H4 (cell line): ENCODE measurements around the gene DAPK2. TPM values are rescaled to one million over a fixed set of nuclear protein-coding genes. Genes with fewer than 3 reads are reported as not detected.

Experiments
- DNase-seq: peaks from one replicate; pipeline ENCODE4 v3.0.0-alpha.2; 2015; ENCODE audit warnings: low spot score
- total RNA-seq: library from RNA; depleted of rRNA; stranded (reverse); fragments of >200 nt; shearing (Covaris generic); gene quantifications from 2 replicates; pipeline ENCODE4 v1.2.3, GENCODE V29; 2014

Gene DAPK2
- total RNA-seq, 1 experiment from 2014 or later, result 0.39 TPM

DNA sequence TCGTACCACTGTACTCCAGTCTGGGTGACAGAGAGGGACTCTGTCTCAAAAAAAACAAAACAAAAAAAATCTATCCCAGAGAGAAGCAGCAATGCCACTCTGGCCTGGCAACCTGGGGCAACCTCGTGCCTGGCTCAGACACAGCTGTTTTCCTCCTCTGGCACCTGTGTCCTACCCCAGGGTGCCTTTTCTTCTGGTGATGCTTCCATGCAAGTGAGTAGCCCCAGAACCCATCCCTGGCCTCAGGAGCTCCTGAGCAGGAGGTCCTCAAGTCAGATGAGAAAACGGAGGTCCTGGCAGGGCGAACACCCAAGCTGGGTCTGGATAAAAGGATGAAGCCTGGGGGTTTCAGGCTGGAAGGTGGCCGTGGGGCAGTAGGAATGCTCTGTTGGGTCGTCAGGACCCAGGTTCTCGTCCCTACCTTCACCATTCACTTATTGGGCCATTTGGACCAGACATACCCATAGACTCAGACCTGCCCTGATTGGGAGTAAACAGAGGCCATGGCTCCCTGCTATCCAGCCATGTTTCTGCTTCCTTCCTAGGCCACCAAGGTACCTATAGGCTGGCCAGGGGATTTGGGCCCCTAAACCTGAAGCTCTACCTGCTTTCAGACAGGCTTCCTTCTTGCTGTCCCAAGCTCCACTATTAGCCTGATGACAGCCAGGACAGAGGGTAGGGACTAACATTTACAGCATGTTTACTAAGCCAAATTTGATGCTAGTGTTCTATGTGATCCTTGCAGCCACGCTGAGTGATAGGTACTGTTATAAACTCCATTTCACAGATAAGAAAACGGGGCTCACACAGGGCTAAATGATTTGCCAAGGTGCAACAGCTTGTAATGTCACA lies 102.2 kb downstream of the DAPK2 start:
- no peak for DNase-seq

DNA sequence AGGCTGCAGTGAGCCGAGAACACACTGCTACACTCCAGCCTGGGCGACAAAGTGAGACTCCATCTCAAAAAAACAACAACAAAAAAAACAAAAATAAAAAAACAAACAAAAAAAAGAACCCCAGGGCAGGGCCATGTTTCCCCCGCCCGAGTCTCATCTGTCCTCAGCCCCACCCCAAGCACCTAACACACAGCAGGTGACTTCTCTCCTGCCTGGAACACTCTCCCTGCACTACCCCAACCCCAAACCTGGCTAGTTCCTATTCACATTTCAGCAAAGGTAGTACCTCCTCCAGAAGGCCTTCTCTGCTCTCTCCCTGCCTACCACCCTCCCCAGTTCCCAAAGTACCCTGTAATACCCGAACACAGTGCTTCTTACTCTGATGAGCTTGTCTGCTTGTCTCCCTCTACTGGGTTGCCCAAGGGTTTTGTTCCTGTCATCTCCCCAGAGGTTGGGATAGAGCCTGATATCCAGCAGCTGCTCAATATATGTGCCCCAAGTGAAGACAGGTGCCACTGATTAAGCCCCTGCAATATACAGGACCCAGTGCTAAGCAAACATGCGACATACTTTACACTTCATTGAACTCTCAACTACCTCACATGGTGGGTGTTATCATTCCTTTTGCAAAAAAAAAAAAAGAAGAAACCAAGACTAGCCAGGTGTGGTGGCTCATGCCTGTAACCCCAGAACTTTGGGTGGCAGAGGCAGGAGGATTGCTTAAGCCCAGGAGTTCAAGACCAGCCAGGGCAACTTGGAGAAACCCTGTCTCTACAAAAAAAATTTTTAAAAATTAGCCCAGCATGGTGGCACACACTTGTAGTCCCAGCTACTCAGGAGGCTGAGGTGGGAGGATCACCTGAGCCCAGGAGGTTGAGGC lies 103.6 kb downstream of the DAPK2 start:
- no peak for DNase-seq

DNA sequence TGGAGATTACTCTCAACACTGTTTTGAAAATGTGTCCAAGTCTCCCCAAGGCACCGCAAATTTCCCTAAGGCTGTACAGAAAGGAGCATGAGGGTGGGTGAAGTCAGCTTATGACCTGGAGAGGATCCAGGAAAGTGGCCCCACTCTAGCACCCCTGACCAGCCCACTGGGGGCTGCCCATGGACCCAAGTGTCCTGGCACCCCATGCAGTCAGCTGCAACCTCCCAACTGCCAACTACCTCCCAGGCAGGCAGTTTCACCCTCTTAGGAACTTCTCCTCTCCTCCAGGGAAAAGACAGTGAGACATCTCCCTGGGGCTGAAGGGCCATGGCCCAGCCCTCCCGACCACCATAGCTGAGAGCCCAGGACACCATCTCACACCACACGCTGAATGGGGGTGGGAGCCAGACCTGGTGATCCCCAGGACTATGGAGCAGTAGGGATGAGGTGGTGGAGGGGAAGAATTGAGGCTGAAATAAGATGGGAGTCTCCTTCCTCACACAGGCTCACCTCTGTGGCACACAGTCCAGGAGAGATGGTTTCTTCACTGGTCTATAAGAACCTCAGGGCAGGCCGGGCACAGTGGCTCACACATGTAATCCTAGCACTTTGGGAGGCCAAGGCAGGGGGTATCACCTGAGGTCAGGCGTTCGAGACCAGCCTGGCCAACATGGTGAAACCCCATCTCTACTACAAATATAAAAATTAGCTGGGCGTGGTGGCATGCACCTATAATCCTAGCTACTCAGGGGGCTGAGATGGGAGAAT lies 104.4 kb downstream of the DAPK2 start:
- DNase-seq, result no peak

DNA sequence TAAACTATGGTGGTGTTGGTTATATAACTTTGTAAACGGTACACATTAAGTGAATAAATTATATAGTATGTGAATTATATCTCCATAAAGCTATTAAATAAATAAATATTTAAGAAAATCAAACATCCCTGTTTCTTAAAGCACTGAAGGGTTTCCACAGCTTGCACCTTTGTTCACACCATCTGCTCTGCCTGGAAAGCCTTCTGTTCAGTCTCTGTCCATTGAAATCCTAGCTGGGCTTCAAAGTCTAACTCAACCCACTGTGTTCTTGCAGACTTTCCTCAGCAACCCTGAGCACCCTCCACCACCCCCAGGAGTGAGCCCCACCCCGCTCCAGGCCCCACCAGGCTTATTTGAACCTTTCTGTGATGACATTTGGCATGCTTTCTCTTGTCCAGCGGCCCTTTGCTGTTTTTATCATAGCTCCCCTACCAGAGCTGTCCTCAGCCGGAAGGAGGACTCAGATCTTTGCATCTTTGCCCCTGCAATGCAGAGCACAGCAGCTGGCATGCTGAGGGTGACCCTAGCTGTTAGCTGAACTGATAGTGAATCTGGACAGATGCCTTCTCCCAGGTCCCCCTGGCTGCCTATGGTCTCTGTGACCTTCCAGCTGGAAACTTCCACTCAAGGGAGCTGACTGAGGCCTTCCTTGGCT lies 105.2 kb downstream of the DAPK2 start:
- no peak for DNase-seq

DNA sequence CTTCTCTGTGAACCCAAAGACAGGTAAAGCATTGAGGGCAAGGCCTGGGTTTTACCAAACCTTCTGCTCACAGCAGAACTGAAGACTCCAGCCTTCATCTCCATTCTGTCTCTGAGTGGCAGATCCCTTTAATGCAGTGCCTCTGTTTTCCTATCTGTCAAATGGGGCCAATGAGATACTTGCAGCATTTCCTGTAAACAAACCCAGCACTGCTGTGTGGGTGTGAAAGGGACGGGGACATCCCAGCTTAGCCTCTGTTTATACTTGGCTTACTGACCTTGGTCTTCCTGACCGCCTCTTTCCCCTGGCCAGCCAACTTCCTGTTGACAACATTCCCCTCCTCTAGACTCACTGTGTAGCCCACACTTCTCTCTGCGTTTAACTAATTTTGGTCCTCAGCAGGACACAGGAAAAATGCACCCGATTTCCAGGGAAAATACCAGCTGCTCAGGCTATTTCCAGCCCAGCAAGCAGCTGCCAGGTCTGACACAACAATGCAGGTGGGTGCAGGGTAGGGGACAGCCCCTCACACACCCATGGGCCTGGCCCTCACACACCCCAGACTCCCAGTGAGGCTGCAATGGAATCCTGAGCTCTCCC lies 106.7 kb downstream of the DAPK2 start:
- peak; percentile 66 for DNase-seq

DNA sequence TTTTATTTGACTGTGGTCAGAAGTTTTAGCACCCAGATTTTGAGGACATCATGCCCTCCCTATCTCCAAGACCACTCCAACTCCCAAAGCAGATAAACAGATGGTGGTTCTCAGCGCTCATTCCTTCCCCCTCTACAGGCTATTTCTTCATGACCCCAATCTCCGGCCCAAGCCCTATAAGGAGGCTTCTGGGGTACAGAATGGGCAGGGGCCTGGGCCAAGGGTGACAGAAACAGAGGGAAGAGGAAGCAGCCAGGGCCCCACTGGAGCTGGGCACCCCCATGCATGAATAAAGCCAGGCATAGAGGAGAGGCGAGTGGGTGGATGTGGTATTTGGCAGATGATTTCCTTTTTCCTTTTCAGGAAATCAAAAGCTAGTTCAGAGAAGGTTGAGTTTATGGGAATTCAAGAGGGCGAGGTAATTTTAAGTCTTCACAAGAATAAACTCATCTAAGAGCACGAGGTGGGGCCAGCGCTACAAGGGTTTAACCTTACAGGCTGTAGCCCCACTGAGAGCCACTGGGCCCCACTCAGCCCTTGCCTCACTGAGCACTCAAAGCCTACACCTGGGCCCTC lies 107.7 kb downstream of the DAPK2 start:
- no peak for DNase-seq

DNA sequence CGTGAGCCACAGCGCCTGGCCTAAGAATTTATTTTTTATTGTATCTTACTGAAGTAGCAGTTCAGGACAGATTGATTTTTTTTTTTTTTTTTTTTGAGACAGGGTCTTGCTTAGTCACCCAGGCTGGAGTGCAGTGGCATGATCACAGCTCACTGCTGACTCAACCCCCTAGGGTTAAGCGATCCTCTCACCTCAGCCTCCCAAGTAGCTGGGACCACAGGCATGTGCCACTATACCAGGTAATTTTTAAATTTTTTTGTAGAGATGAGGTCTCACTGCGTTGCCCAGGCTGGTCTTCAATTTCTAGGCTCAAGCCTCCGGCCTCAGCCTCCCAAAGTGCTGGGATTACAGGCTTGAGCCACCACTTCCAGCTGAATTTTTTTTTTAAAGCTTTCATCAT lies 112.8 kb downstream of the DAPK2 start:
- peak; percentile 30 for DNase-seq

DNA sequence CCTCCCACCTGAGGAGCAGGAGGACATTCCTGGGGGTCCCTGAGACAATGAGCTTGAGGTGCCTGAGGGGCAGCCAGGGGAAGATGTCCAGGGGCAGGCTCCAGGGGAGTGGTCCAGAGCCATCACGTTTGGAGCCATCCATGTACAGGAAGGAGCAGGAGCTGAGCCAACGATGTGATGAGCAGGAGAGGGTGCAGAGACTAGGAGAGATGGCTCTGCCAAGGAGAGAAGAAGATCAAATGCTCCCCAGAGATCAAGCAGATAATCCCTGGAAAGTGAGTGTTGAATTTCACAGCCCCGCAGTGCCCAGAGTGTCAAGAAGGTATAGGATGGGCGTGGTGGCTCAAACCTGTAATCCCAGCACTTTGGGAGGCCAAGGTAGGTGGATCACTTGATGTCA lies 114.7 kb downstream of the DAPK2 start:
- DNase-seq, result no peak

DNA sequence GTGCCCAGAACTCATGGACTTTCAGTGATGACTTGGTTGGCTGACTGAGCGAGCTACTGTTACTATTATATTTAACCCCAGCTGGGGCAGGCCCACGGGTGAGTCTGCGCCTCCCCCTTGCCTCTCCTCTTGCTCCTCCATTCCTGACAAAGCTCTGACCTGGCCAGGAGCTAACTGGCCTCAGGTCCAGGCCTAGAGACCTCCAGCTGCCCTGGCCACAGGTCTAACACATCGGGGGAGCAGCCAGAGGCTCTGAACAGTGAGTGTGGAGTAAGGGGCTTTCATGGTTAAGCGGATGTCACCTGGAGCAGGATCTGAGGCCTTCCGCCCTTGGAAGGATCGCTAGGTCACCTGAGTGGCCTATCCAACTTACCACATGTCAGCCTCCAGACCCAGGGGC lies 116.3 kb downstream of the DAPK2 start:
- DNase-seq, result no peak

DNA sequence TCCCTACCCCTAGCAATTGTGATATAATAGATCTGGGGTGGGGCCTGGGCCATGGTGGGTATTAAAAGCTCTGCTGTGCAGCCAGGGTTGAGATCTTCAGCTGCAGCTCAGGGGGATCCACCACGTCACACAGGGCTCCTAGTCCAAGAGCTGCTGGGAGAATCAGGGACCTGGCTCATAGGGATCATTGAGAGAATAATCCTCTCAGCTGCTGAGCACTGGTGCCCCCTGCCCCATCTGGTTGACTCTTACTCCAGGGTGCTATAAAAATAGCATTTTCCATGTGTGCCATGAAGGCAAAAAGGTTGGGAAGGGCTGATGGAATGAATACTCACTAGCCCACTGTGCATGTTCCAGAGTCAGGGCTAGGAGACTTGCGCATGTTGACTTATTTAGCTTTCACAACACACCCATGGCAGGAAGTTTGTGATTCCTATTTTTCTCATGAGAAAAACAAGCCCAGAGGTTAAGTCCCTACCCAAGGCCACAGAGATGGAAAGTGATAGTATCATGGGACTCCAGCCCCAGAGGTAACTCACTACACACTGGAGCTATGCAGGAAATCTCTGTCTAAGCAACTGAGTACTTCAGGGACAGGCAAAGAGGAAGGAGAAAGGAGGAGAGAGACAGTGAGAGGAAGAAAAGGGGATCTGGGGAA lies 118.0 kb downstream of the DAPK2 start:
- DNase-seq, result no peak

DNA sequence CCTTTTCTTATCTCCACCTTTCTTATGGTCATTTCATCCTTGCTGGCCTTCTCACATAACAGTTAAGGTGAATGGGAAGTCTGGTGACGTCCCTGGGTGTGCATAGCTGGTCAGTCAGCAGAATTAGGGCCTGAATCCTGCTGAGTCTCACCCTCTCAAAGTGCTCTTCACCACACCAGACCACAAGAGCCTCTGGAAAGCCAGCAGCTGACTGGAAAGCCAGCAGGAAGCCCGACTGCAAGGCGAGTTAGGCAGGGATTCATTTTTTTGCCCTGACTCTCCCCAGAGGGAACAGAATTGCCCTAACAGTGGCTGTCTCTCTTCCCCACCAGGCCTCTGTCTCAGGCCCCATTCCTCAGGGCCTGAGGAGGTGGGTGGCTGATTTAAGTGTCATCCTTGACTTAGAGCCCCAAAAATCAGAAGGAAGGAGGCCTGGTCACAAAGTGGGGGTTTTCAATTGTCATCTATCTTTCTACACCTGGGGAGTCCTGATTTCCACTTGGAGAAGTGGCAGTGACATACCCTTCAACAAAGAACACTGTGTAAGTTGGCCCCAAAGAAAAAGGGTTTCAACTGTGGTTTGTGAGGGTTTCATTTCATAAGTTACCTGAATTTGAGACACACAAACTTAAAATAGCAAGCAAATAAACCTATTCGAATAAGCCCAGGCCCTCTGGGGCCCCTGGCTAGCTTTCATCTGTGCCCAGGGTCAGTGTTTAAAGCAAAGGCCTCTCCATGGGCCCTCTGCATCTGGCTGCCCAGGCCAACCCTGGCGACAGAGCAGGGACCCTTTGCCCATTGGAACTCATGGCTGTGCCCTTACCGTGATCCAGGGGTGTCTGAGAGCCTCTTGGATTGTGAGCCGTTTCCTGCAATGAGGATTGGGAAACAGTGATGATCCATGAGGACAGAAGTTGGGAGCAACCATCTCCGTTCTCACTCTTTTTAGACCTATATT lies 122.0 kb downstream of the DAPK2 start:
- no peak for DNase-seq

DNA sequence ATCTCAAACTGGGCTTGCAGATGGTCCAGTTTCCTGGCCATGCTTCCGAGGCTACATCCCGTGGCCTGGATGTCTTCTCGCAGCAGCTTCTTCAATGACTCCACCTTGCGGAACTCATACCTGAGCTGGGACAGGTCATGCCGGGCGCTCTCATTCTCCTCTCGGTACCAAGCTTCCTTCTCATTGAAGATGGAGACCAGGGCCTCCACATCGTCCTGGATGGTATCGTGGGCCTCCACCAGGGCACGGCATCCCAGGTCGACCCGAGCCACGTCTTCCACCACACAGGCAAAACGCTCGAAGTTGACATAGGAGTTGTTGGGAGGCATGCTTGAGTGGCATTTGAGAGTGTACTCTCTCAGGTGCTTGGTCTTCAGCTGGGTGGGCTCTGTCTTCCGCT lies 123.4 kb downstream of the DAPK2 start:
- no peak for DNase-seq

DNA sequence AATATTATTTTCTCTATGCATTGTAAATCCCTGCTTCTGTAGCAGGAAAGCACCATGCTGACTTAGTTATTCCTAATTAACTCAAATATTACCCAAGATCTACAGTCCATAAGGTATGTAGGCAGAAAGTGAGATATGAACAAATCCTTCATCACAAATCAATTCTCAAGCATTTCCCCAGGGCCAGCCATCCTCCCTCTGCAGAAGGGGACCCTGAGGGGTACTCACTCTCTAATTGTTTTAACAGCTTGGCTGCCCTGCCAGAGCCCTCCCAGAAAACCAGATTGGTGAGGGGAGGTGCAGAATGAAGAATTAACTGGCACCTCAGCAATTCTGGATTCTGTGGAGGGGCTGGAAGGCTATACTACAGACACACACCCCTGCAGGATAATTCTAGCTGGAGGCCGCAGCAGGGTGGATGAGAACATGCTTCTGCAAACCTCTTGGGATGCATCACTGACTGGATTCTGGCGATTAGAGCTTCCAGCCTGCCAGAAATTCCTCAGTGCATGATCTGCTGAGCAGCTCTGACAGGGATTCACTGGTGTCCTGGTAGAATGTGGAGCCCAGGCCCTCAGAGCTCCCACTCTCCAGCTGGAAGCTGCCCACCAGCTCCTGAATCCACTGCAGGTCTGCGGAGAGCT lies 123.9 kb downstream of the DAPK2 start:
- no peak for DNase-seq

DNA sequence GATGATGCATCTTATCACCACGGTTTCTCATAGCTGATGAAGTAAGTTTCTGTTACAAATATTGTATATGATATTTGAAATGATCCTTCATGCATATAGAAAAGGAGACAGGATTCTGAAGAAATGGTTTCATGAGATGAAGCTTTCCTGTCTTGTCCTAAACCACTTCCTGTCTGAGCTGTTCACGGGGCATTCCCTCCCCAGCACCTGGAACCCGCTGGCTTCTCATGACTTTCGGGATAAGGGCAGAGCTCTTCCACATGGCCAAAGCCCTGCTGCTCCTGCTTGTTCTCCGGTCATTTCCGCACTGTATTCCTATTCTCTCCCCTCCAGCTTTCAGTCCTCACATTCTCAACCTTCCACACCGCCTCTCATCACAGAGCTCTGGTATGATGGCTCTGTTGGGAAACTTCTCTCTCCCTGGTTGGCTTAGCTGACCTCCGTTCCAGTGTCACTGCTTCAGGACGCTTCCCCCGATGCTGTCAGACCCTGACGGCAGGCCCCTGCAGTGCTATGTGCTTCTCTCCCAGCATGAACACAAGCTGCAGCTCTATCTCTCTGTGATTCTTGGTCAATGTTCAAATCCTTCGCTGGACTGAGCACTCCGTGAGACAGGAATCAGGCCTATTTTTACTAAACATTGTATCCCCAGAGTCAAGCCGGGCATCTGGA lies 125.6 kb downstream of the DAPK2 start:
- DNase-seq, result no peak

DNA sequence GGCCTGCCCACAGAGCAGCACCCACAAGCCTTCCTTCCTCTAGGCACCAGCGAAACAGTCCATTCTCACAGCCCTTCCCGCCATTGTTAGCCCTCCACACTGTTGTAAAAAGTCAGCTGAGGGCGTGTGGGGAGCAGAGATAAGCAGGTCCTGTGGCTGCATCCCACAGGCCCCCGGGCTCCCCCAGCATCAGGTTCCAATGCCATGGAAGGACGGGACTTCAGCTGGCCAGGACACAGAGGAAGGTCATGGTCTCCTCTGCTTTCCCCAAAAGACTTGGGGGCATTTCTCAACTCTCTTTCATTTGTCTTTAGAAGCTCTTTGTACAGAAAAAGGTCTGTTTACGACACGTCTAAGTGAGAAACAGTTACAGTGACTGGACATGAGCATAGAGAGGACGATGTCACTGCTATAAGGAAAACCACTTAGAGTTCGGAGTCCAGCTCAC lies 127.4 kb downstream of the DAPK2 start:
- no peak for DNase-seq

DNA sequence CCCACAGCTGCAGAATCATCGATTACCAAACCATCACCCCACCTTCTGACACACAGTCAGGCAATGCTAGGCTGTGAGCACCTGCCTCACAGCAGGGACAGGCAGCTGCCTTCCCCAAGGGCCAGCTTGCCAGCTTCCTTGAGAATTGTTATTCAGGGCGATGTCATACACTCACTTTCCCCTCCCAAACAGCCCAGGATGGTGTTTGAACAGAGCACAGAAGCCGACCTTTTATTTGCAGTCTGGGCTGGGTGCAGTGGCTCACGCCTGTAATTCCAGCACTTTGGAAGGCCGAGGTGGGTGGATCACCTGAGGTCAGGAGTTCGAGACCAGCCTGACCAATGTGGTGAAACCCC lies 128.0 kb downstream of the DAPK2 start:
- no peak for DNase-seq

DNA sequence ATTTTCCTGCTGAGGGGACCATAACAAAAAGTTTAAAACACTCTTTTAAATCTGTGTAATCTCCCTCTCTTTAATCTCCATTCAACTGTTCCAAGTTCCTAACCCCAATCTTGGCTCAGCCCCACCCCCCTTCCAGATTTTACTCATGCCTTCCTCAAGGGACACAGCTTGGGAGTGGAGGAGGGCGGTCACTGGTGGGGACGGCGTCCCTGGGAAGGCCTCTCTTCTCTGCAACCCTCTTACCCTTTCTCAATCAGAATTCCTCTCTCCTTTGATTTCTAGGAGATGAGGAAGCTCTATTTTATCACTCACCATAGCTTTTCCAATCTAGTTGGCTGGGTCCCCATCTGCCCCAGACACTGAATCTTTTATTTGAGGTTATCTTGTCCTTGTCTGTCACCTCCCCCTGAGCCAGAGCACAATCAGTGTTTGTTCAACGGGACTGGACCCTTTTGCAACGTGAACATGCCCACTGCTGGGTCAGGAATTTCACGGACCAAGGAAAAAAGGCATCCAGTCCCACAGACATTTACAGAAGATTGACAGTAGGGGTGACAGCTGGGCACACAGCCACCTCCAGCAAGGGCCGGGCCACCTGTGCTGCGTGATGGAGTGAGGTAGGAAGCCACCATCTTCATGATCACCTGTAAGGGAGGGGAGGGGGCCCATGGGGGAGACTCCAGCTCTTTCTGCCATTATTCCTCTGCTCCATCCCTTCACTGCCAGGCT lies 128.5 kb downstream of the DAPK2 start:
- DNase-seq, result no peak
